Loucy (cell line): ENCODE results near the gene AKAP4.

Source experiments
- H2AFZ ChIP-seq: fragments of 200-600 bp; sonication (generic); 2 replicates; pipeline ENCODE4 v1.6.0; 2016; ENCODE audit warnings: antibody characterized with exemption, mild to moderate bottlenecking, low read length, moderate library complexity
- H3F3A ChIP-seq: fragments of 200-600 bp; 2 replicates; pipeline ENCODE4 v1.6.0; 2016; ENCODE audit warnings: antibody characterized with exemption, low read depth, mild to moderate bottlenecking
- H3K27me3 ChIP-seq: fragments of 200-600 bp; sonication (generic); 2 replicates; pipeline ENCODE4 v1.6.1; 2014; ENCODE audit warnings: low read length, mild to moderate bottlenecking; ENCODE audit not compliant: insufficient read depth, poor library complexity, severe bottlenecking
- H3K36me3 ChIP-seq: fragments of 200-600 bp; sonication (generic); 2 replicates; pipeline ENCODE4 v1.6.1; 2016; ENCODE audit warnings: low read length; ENCODE audit not compliant: insufficient read depth
- H3K4me1 ChIP-seq: fragments of 200-600 bp; sonication (generic); 2 replicates; pipeline ENCODE4 v1.5.1; 2014; ENCODE audit warnings: low read length, mild to moderate bottlenecking; ENCODE audit not compliant: insufficient read depth, poor library complexity, severe bottlenecking
- H3K4me2 ChIP-seq: fragments of 200-600 bp; sonication (generic); 2 replicates; pipeline ENCODE4 v1.6.0; 2014; ENCODE audit warnings: antibody characterized with exemption, low read length, low read depth, mild to moderate bottlenecking; ENCODE audit not compliant: poor library complexity, severe bottlenecking
- H3K4me3 ChIP-seq: fragments of 200-600 bp; sonication (generic); 2 replicates; pipeline ENCODE4 v1.5.1; 2014; ENCODE audit warnings: low read length, mild to moderate bottlenecking, mixed read lengths; ENCODE audit not compliant: poor library complexity, severe bottlenecking
- H3K79me2 ChIP-seq: fragments of 200-600 bp; sonication (generic); 2 replicates; pipeline ENCODE4 v1.6.1; 2014; ENCODE audit warnings: low read length; ENCODE audit not compliant: insufficient read depth
- H3K9ac ChIP-seq: fragments of 200-600 bp; sonication (generic); 2 replicates; pipeline ENCODE4 v1.6.0; 2014; ENCODE audit warnings: mild to moderate bottlenecking, low read depth, low read length, moderate library complexity; ENCODE audit not compliant: poor library complexity, severe bottlenecking
- H3K9me2 ChIP-seq: fragments of 200-600 bp; sonication (generic); replicated peaks from 2 replicates; pipeline ENCODE4 v1.6.1; 2016; ENCODE audit warnings: low read depth, low read length, mixed read lengths
- H3K9me3 ChIP-seq: fragments of 200-600 bp; sonication (generic); 2 replicates; pipeline ENCODE4 v1.6.1; 2014; ENCODE audit warnings: mild to moderate bottlenecking, antibody characterized with exemption, low read length, low read depth; ENCODE audit not compliant: insufficient read depth
- H4K20me1 ChIP-seq: fragments of 200-600 bp; sonication (generic); 2 replicates; pipeline ENCODE4 v1.6.0; 2014; ENCODE audit warnings: antibody characterized with exemption, low read length, mild to moderate bottlenecking; ENCODE audit not compliant: insufficient read depth, poor library complexity, severe bottlenecking
- CTCF ChIP-seq: fragments of 200-600 bp; sonication (generic); conservative IDR thresholded peaks from 2 replicates; pipeline ENCODE4 v1.5.1; 2014; ENCODE audit warnings: mild to moderate bottlenecking, antibody characterized with exemption, low read length
- EZH2phosphoT487 ChIP-seq: fragments of 200-600 bp; IDR thresholded peaks from 2 replicates; pipeline ENCODE4 v1.6.1; 2018; ENCODE audit warnings: antibody characterized with exemption, mild to moderate bottlenecking, moderate library complexity, borderline replicate concordance

Gene AKAP4

GRCh38 chrX:50204364-50204899 is 3.6 kb upstream of the AKAP4 start, which contains the start of gene CCNB3:
CCNB3 (plus strand) TSS chrX:50204765; CDS start chrX:50285164, 80,399 bp downstream.
- no peaks in the 10 kb centered on the region for H3K9me2 ChIP-seq
- H4K20me1 ChIP-seq: no peaks in the 10 kb centered on the region
- peak within 1 kb of the TSS; percentile 12; the same call in 1 of the 2 replicates for H2AFZ ChIP-seq
- TF ChIP-seq EZH2phosphoT487: no peak
- peak; percentile 69 for TF ChIP-seq CTCF
- H3K4me1 ChIP-seq: peaks cover 5% of the 10 kb centered on the region
- no peaks in the 10 kb centered on the region for H3K79me2 ChIP-seq
- peak within 1 kb of the TSS; percentile 52 for H3K9ac ChIP-seq
- H3K4me3 ChIP-seq: peak within 1 kb of the TSS; percentile 66
- no peaks in the 10 kb centered on the region for H3K36me3 ChIP-seq
- no peaks in the 10 kb centered on the region for H3K9me3 ChIP-seq
- no peaks in the 10 kb centered on the region for H3K27me3 ChIP-seq
- H3F3A ChIP-seq: no peaks in the 10 kb centered on the region
- peak within 1 kb of the TSS; percentile 57 for H3K4me2 ChIP-seq

GRCh38 chrX:50202539-50202938 is 1.7 kb upstream of the AKAP4 start:
- no peak for TF ChIP-seq EZH2phosphoT487
- no peak for TF ChIP-seq CTCF
- Histone ChIP-seq H3K79me2 (no peaks in the 10 kb centered on the region), H3F3A (no peaks in the 10 kb centered on the region), H3K9me2 (no peaks in the 10 kb centered on the region), H4K20me1 (no peaks in the 10 kb centered on the region), H3K4me3 (no peak overlapping the region), H3K4me2 (no peak overlapping the region), H3K36me3 (no peaks in the 10 kb centered on the region), H3K27me3 (no peaks in the 10 kb centered on the region), H2AFZ (peak overlapping the region; percentile 60; the same call in 1 of the 2 replicates), H3K9ac (no peak overlapping the region), H3K9me3 (no peaks in the 10 kb centered on the region), H3K4me1 (peaks cover 5% of the 10 kb centered on the region)

- no peaks in the 10 kb centered on the region for H4K20me1 ChIP-seq
- no peaks in the 10 kb centered on the region for H3K4me1 ChIP-seq
- TF ChIP-seq CTCF: no peak
- no peak for TF ChIP-seq EZH2phosphoT487
- H3K9me3 ChIP-seq: no peaks in the 10 kb centered on the region
- no peaks in the 10 kb centered on the region for H3K27me3 ChIP-seq
- no peak overlapping the region for H3K9ac ChIP-seq
- no peaks in the 10 kb centered on the region for H3K9me2 ChIP-seq
- no peaks in the 10 kb centered on the region for H3K36me3 ChIP-seq
- H3K4me2 ChIP-seq: no peak overlapping the region
- H3K79me2 ChIP-seq: no peaks in the 10 kb centered on the region
- H2AFZ ChIP-seq: no peak overlapping the region
- no peaks in the 10 kb centered on the region for H3F3A ChIP-seq
- no peak overlapping the region for H3K4me3 ChIP-seq
These were observed 2.5 kb downstream of the AKAP4 start for GRCh38 chrX:50198348-50198747.
